GM19455 (cell line): ENCODE measurements around the gene CRYBG2.

Experiments
- ATAC-seq: cut with Tn5 transposase; IDR thresholded peaks from one replicate; pipeline ENCODE4 v1.9.1; 2021; ENCODE audit not compliant: unreplicated experiment

The CRYBG2 gene

DNA sequence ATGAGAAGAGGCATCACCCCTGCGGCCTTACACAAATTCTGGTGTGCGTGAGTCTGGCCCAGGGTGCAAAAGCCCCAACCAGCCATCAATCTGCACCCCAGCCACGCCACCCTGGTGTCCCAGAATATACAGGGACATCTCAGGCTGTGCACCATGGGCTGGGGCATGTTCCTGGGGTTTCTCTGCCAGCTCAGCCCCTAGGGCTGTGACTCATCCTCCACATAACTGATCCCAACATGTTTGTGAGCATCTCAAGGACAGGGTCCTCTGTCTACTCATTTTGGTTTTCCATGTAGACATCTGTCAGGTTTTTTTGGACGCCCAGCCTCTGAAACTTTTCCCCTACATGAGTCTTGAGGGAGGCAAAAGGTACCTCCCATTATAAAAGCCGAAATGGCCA lies 18.1 kb upstream of the CRYBG2 start:
- no peak for ATAC-seq

DNA sequence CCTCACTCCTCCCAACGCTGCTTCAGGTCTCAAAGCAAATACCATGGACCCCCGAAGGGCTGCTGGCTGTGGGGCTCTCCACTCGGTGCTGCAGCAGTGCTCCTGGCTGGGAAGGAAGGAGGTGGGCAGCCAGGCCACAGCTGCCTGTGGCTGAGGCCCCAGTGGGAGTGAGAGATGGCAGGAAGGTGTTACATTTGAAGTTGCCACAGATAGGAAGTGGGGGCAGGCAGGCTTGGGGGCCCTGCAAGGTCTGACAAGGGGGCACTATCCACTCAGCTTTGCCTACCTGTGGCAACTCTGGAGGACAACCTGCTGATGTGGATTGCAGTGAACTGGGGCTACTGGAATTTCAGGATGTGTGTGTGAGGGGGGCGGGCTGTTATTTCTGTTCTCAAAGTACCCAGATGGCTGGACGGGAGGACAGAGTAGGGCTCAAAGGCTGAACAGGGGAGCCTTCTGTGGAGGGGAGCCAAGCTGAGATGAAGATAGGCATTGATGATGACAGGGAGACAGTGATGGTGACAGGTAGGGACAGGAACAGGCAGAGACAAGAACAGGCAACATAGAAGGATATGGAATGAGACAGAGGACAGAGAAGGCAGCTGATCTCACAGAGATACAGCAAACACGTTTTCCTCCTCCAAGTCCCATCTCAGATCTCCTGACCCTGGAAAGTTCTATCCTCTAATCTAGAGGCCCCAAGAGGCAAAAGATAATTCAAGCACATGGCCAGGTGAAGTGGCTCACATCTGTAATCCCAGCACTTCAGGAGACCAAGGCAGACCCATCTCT lies 16.9 kb upstream of the CRYBG2 start:
- no peak for ATAC-seq

DNA sequence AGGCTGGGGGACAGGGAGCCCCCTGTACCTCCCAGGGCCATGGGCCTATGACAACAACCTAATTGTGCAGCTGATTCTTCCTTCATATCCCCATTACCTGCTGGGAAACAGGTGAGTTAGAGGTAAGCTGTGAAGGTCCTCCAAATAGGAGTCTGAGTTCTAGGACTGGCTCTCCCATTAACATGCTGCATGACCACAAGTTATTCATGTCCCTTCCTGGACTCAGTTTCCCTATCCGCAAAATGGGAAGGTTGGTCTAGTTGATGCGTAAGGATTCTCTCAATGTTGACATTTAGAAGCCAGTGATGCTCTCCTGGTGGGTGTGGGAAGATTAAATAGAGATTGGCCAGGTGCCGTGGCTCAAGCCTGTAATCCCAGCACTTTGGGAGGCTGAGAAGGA lies 14.6 kb upstream of the CRYBG2 start:
- ATAC-seq = no peak

DNA sequence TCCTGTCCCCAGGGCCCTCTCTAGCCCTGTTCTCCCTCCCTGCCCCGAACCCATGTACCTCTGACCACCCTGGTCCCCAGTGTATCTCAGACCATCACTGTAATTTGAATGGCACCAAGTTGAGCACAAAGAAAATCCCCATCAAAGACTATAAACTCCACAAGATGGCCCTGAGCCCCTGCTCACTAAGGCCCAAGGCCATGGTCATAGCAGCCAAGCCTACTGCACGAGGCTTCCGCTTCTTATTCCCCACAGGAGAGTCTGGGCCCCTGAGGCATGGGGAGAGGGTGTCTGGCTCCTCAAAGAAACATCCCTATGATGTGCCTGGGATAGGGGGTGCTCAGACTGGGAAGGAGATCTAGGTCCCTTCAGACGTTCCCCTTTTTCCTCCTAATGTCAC lies 14.1 kb upstream of the CRYBG2 start:
- ATAC-seq = no peak

DNA sequence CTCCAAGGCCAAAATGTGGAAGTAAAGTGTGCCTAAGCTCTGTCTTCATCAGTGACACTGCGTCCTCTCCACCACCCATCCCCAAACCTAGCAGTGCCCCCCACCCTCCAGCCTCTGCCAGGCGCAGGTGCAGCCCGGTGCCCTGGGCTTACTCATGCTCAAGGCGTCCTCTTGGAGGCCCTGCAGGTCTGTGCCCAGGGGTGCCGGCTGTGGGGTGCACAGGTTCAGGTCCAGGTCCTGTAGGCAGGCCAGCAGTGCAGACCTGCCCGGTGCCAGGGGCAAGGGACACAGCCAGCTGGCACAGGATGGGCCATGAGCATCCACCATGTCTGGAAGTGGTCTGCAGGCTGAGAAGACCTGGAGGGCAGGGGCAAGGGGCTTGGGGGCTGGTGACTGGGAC lies 13.5 kb upstream of the CRYBG2 start:
- ATAC-seq = no peak

DNA sequence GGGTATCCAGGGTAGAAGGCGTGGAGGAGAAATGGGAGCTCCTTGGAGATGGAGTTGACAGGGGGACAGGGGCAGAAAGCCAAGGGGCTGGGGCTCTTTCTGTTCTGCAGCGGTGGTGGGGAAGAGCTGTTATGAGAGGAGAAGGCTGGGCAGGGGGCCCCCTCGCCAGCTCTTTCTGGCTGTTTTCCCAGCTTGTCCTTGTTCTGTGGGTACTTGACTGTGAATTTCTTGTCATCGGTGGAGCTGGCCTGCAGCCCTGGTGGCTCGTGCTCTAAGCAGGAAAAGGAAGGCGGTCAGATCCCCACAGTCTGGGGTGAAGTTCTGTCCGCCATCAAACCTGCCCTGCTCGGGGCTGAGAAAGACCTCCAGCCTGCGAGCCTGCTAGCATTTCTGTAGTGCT lies 11.0 kb upstream of the CRYBG2 start:
- ATAC-seq = no peak

DNA sequence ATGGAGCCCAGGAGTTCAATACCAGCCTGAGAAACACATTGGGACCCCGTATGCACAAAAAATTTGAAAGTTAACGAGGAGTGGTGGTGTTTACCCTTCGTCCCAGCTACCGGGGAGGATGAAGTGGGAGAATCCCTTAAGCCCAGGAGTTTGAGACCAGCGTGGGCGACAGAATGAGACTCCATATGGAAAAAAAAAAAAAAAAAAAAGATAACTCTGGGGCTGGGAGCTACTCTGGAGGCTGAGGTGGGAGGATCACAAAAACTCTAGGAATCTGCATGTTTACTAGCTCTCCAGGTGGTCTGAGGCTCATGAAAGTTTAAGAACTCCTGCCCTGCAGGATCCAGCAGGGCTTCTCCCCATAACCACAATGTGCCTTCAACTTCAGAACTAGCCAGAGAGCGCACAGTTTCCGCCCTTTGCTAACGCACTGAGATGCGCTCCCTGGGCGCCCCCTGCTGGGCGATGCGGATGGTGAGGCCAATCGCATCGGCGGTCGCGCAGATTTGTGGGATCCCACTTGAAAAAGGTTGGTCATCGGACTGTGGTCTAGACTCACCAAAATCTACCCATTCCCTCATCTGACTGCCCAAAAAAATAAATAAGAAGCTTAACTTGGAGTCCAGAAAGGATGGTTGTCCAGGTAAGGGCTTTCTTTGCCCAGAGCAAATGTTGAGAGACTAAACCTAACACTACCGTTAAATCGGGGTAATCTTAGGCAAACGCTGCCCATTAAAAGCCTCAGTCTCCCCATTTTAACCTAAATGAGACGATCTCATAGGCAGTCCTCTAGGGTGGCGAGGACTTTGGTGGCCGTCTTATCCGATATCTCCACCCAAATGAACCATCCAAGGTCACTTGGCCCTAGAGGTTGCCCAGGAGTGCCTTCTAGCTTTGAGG lies 9.9 kb upstream of the CRYBG2 start:
- ATAC-seq = no peak

DNA sequence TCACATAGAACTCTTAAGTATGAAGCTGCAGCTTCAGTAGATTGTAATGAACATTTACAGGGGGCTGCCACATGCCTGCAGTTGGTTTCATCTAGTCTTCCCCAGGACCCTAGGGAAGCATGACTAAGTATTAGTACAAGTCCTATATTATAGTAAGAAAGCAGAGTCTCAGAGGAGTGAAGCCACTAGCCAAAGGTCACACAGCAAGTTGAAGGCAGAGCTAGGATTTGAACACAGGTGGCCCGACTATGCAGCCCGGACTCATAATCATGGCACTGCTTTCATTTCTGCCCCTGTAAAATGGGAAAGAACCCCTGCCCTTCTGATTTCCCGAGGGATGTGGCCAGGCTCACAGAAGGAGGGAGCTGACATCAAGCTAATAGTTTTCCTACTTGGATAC lies 8.4 kb upstream of the CRYBG2 start:
- ATAC-seq = no peak

DNA sequence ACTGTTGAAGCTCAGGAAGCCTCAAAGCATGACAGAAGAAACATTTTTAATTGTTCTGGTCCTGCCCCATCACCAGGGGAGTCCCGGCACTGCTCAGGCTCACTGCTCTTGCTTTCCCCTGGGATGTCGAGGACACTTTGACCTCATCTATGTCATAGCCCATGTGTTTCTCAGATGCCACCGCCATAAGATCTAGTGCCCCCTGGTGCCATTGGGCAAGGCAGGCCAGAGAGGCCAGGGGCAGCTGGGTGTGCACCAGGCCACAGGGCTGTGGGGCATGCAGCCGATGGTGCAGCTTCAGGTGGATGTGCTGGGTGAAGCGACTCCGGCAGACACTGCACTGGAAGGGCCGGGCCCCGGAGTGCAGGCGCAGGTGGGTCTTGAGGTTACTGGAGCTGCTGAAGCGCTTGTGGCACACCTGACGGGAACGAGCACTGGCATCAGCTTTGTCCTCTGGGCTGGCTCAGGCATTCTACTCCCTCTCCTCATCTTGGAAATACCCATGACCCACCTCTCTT lies 7.7 kb upstream of the CRYBG2 start:
- no peak for ATAC-seq

DNA sequence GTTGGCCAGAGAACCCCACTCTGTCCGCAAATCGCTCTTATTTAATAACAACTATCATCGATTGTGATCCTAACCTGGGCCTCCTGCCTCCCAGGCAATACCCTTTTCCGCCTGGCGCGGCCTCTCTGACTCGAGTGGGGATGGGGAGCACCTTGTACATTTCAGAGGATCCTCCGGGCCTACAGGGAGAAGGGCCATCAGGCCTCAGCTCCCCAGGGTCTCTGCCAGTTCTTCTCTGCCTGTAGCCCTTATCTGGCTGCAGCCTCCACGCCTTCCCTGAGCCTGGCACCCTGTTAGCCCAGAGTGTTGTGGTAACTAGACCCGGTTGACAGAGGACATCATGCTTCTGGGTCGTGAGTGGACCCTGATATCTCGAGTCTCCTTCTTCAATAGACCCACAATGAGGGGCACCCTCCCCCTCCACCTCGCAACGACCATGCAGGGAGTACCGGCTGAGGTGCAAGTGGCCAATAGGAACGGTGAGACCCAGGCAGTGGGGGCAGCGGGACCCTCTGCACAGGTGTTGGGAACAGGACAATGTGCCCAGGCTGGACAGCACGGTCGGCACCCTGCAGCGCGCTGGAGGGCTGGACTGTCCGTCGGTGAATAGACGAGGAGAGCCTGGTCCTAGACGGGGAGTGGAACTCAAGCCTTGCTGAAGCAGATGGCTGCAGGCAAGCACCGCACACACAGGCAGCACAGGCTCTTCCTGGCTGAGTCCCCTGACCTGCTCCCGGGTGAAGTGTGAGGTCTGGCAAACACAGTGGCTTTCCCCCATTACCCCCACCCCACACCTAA lies 7.1 kb upstream of the CRYBG2 start:
- no peak for ATAC-seq

DNA sequence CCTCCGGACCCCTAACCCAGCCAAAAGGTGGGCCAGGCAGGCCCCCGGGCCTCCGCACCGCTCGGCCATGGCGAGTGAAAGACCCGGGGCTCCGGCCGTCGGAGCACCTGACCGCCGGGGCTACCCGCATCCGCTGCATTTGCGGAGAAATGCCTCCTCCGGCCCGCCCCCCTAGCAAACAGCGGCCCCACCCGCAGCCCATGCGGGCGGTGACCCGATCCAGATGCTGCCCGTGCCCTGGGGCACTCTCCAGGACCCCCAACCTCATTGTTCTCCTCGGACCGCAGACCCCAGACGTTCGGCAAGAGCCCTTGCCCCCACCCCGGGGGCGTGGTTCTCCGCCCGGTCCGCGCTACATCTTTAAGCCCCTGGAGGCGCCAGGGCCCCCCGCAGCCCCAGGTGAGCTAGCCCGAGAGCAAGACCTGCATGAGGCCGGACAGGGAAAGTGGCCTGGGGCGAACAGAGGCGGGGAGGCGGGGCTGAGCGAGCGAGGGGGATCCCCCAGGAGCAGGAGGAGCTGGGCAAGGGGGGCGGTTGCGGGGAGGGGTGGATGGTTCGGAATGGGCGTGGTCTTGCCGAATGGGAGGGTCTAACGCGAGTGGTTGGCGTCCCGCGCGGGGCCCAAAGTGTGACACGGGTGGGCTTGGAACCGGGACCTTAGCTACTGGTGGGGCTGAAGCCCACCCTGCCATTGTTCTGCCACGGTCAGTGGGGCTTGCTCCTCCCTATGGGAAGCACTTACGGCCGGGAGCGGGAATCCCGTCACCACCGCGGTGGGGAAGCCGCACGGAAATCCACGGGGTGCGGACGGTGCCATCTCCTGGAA lies 6.3 kb upstream of the CRYBG2 start:
- no peak for ATAC-seq

DNA sequence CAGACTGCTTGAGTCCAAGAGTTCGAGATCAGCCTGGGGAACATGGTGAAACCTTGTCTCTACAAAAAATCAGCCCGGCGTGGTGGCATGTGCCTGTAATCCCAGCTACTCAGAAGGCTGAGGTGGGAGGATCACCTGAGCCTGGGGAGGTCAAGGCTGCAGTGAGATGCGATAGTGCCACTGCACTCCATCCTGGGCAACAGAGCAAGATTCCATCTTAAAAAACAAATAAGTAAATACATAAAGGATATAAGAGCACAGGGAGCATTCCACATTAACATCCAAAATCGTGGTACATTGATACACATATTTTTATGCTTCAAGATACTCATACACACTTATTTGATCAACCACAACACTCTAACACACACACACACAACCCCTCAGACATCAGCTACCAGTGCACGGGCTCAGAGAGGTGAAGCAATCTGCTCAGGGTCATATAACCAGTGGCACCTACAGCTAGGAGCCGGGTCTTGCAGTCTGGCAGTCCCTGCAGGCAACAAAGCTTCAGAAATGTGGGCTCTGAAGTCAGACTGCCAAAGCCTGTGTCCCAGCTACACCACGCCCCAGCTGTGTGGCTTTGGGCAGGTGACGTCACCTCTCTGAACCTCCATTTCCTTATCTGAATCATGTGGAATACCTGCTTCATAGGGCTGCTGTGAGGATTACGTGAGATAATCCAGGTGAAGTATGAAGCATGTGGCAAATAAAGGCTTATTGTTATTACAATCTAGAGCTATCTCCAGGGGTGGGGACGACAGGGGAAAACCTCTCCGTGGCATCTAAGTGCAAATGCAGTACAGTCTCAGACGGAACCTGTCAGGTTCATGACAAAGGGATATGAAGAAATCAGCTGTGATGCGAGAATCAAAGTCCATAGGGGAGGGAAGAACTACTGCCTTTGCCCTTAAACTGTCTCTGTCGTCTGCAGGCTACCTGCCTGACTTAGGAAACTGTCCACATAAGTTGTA lies 4.8 kb upstream of the CRYBG2 start:
- no peak for ATAC-seq

DNA sequence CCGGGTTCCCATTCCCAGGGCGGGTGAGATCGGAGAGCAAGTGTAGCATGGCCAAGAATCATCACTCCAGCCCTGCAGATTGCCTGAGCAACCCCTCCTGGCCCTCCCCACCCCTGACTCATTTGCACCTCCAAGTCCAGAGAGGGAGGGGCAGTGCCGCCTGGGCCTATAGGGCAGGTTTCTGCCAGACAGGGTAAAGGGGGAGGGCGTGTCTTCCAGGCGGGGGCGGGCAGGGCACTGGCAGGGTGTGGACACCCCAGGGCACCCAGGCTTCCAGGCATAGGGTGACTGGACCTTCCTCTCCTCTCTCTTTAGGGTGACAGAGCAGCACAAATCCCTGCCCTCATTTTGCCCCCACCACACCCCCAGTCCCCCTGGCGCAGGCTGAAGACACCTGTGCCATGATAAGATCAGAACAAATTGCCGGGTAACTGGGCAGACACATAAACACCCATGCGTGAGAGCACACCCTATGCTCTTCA lies 3.2 kb upstream of the CRYBG2 start:
- ATAC-seq = no peak

DNA sequence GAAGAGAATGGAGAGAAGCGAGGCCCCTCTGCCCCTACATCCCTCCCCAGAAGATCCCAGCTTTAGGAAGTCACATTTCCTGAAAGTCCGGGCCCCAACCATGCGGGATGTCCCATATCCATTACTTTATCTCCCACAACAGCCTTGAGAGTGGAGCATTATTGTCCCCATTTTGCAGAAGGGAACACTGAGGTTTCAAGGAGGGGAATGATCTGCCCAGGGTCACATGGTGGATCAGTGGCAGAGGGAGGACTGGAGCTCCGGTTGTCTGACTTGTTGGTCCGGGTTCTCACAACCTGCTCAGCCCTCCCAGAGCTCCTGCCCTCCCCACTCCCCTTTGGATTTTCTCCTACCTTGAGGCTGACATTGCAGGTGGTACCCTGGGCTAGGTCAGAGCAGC lies 2.2 kb upstream of the CRYBG2 start:
- no peak for ATAC-seq

DNA sequence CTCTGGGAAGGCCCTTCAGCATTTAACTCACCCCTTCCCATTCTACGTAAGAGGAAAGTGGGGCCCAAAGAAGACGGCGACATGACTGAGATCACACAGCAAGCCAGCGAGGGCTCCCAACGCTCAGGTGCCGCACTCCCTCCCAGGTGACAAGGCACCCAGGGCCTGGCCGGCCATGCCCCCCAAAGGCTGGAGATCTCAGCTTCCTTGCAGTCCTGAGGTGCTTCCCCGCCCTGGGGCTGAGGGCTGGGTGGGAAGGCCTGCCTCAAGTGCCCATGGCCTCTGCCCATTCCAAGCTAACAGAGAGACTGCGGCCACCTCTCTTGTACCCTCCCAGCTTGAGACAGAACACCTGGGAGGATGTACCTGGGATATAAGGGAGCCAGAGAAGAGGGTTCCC lies 1.0 kb upstream of the CRYBG2 start:
- ATAC-seq = no peak

DNA sequence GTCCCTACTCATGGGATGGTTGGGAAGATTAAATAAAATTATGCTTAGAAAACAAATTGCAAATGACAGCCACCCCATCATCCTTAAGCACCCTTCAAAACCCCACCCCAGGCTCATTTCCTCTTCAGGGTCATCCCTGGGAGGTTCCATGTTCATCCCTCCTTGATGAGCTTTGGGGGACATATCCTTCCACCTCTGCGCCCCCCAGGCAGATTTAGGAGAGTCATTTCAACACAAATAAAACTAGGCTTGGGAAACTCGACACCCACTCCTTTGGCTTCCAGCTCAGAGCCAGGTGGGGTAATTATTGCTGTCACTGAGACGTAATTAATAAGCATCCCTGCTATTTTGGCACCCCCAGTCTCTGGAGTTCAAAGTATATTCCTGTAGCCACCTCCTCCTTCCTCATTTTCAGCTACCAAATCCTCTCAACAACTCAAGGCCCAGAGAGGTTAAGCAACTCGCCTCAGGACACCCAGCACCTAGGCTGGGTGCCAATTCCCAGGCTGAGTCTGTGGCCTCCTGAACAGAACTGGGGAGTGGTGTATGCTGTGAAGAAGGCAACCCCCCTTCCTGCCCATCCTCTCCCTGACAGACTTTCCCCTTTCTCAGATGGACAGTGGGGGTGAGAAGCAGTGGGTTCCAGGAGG lies 595 bp downstream of the CRYBG2 start:
- no peak for ATAC-seq

DNA sequence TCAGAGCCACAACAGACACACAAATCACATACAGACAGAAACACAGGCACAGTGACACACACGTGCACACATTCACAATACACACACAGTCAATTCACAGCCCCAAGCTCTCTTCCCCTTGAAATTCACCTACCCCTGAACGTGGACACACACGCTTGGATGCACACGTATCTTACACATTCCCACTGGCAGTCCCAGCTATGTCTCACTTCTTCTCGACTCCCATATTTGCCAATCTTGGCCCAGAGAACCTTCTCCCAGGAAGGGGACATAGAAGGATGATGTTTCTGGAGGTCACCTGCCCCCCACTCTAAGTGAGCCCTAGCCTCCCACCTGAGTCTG lies 1.6 kb downstream of the CRYBG2 start:
- no peak for ATAC-seq

DNA sequence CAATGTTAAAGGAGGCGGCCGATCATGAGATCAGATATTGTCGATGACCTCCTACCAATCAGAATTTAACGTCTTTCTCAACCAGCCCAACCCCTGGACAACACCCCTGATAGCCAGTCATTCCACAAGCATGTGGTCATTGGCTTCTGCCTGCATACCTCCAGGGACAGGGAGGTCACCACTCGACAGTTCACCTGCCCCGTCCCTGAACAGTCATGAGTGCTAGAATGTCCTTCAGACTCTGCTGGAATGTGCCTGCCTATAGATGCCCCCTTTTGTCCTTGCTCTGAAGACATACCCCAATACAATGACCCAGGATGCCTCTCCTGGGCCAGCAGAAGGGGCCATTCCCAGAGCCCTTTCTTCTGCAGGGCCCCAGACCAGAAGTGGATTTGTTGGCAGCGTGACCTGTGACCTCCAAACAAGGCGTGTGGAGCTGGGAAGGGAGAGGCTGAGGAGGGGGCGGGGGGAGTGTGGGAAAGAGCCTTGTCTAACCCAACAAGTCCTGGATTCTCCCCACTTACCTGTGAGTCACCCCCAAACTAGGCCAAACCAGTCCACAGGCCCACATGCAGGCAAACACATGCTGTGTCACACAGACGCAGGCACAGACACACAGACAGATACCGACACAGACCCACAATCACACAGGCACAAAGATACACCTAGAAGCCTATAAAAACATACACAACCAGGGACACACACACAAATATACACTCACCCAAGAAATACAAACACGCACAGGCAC lies 2.2 kb downstream of the CRYBG2 start:
- ATAC-seq = no peak
